HG03175 (cell line): ENCODE results near the gene IRAG1.

ENCODE experiments used
- ATAC-seq: cut with Tn5 transposase; IDR thresholded peaks from one replicate; pipeline ENCODE4 v1.9.1; 2021; ENCODE audit warnings: mild to moderate bottlenecking, moderate library complexity; ENCODE audit not compliant: unreplicated experiment

IRAG1 gene

GRCh38 chr11:10650166-10650565 lies 43.4 kb downstream of the IRAG1 start:
- no peak for ATAC-seq

DNA sequence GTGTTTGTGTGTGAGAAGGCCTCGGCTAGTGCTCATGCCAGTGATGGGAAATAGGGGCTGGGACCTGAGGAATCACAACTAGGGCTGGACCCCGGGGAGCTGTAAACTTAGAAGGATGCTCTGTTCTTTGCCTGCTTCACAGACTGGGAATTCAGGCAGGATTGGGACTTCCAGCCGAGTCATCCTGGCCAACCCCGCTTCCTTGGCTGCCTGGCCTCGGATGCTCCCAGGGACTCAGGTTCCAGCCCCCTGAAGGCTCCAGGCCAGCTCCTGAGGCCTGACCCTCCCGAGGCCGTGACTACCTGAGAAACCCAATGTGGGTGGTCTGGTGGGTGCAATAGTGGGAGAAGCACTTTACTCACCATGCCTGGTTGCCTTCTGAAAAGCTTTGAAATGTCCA lies 44.7 kb downstream of the IRAG1 start:
- no peak for ATAC-seq

DNA sequence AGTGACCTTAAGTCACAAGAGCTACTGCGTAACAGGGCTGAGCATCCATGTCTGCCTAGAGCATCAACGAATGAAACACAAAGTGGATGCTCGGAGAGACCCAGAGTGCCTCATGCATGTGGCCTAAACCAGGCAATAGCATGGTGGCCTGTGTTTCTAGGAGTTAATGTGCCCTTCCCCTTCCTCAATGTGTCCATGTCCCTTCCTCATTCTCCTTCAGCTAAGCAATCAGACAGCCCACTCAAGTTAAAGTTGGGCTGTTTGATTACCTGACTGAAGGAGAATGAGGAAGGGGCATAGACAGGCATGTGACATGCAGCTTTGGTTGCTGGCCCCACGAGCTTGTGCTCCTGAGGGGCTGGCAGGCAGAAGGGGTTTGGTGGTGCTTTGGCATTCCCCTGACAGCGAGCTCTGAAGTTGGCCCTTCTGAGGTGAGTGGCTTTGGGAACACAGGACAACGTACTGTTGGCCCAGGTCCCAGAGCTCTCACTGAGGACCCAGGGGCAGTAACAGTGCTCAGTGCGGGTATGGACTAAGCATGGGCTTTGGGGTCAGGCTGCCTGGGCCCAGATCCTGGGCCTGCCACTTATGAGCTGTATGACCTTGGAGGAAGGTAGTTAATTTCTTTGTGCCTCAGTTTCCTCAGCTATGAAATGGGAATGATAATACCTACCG lies 46.7 kb downstream of the IRAG1 start:
- ATAC-seq, result no peak

- no peak for ATAC-seq
Observed at GRCh38 chr11:10646005-10646404, 47.5 kb downstream of the IRAG1 start.

GRCh38 chr11:10645212-10645795 lies 48.3 kb downstream of the IRAG1 start:
- no peak for ATAC-seq
